ENCODE measurements around the gene RNF157.
A peak's percentile ranks its signal among the peaks of the same experiment; 100 is the strongest.

Gene RNF157

GRCh38 chr17:76266244-76266938 lies 26.1 kb upstream of the RNF157 start (continued):
- peak; percentile 96 for TF ChIP-seq PRDM10 (tag by site-specific recombination; IDR thresholded peaks at IDR 0.05)
- TF ChIP-seq, protein P1, sequence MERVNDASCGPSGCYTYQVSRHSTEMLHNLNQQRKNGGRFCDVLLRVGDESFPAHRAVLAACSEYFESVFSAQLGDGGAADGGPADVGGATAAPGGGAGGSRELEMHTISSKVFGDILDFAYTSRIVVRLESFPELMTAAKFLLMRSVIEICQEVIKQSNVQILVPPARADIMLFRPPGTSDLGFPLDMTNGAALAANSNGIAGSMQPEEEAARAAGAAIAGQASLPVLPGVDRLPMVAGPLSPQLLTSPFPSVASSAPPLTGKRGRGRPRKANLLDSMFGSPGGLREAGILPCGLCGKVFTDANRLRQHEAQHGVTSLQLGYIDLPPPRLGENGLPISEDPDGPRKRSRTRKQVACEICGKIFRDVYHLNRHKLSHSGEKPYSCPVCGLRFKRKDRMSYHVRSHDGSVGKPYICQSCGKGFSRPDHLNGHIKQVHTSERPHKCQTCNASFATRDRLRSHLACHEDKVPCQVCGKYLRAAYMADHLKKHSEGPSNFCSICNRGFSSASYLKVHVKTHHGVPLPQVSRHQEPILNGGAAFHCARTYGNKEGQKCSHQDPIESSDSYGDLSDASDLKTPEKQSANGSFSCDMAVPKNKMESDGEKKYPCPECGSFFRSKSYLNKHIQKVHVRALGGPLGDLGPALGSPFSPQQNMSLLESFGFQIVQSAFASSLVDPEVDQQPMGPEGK (tag by site-specific recombination; IDR thresholded peaks at IDR 0.05): peak; percentile 54; the same call in 1 of the 2 replicates

DNA sequence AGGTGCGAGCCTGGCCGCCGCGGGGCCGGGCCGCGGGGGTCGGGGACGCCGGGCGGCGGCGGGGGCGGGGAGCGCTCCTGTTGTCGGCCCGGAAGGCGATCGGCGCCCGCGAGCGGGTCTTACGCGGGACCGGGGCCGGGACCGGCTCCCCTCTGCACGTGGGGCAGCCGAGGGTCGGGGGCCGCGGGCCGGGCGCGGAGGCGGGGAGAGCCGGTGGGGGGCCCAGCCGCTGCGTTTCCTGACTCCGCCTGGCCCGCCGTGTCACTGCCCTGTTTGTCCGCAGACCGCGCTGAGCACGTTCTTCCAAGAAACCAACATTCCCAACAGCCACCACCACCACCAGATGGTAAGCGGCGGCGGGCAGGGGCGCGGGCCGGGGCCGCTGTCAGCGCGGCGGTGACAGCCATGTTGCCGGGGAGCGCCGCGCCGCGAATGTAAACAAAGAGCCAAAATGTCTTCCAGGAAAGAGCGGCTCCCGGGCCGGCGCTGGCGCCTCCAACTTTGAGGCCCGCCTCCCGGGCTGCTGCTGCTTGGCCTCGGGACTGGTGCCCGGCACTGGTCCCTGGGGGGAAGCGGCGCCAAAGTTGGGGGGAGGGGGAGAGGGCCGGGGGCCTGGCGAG lies 25.4 kb upstream of the RNF157 start:
- peak overlapping the region; percentile 89 for H3K4me3 ChIP-seq (ENCODE audit: low read depth, low read length)
- ChIA-PET CTCF (interaction anchor here (0.7 to 6.4 kb wide), 8 partner anchors 9 to 160 kb away, joined by 3 to 52 read pairs (median 4); no protein-coding TSS in a partner anchor), POLR2A (interaction anchor here (0.6 to 1.7 kb wide), 13 partner anchors 9 to 410 kb away, joined by 3 to 17 read pairs (median 5); partner anchors contain the start of genes PRPSAP1, RNF157, WBP2 and ZACN)
- H3K4me1 ChIP-seq (ENCODE audit: control insufficient read depth, insufficient read depth, low read length): no peaks in the 10 kb centered on the region; the same call in 1 of the 2 replicates
- H3K27ac ChIP-seq (ENCODE audit: extremely low read depth, low read depth, low read length): peak overlapping the region; percentile 81
- H3K9me3 ChIP-seq (ENCODE audit: control insufficient read depth, insufficient read depth, low read depth, low read length): no peaks in the 10 kb centered on the region
- H3K36me3 ChIP-seq (ENCODE audit: control insufficient read depth in 2 of 2, insufficient read depth in 1 of 2, low read length in 2 of 2): peaks cover 5 to 19% of the 10 kb centered on the region in 2 experiments; a peak in 2 of 3 replicates
- TF ChIP-seq ZNF660 (tag by site-specific recombination; IDR thresholded peaks at IDR 0.05): peak; percentile 70
- TF ChIP-seq, protein P2, sequence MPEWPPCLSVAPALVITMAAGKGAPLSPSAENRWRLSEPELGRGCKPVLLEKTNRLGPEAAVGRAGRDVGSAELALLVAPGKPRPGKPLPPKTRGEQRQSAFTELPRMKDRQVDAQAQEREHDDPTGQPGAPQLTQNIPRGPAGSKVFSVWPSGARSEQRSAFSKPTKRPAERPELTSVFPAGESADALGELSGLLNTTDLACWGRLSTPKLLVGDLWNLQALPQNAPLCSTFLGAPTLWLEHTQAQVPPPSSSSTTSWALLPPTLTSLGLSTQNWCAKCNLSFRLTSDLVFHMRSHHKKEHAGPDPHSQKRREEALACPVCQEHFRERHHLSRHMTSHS (tag by site-specific recombination; IDR thresholded peaks at IDR 0.05): no peak
- no peak for TF ChIP-seq ZNF449 (tag by site-specific recombination; IDR thresholded peaks at IDR 0.05)
- no peak for TF ChIP-seq ZBTB7A (tag by site-specific recombination; IDR thresholded peaks at IDR 0.05; ENCODE audit: low read depth)
- no peak for TF ChIP-seq MYNN (tag by site-specific recombination; IDR thresholded peaks at IDR 0.05; ENCODE audit: borderline replicate concordance)
- no peak for TF ChIP-seq ZNF473 (tag by site-specific recombination; IDR thresholded peaks at IDR 0.05)
- no peak for TF ChIP-seq ZNF394 (tag by site-specific recombination; IDR thresholded peaks at IDR 0.05; ENCODE audit: borderline replicate concordance)
- no peak for TF ChIP-seq ZNF175 (tag by site-specific recombination; IDR thresholded peaks at IDR 0.05)
- TF ChIP-seq KLF1 (tag by site-specific recombination; IDR thresholded peaks at IDR 0.05): no peak
- TF ChIP-seq, protein P3, sequence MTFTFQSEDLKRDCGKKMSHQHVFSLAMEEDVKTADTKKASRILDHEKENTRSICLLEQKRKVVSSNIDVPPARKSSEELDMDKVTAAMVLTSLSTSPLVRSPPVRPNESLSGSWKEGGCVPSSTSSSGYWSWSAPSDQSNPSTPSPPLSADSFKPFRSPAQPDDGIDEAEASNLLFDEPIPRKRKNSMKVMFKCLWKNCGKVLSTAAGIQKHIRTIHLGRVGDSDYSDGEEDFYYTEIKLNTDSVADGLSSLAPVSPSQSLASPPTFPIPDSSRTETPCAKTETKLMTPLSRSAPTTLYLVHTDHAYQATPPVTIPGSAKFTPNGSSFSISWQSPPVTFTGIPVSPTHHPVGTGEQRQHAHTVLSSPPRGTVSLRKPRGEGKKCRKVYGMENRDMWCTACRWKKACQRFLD (tag by site-specific recombination; IDR thresholded peaks at IDR 0.05): no peak
- no peak for TF ChIP-seq ZNF211 (tag by site-specific recombination; IDR thresholded peaks at IDR 0.05; ENCODE audit: low read depth)
- TF ChIP-seq ZNF24 (tag by site-specific recombination; IDR thresholded peaks at IDR 0.05): no peak
- TF ChIP-seq ZNF138 (tag by site-specific recombination; IDR thresholded peaks at IDR 0.05; ENCODE audit: borderline replicate concordance): no peak
- peak; percentile 17; the same call in 1 of the 2 replicates for TF ChIP-seq CTCF (tag by site-specific recombination; IDR thresholded peaks at IDR 0.05)
- TF ChIP-seq ZBTB20 (tag by site-specific recombination; IDR thresholded peaks at IDR 0.05): peak; percentile 62; the same call in 1 of the 2 replicates
- TF ChIP-seq, protein P4, sequence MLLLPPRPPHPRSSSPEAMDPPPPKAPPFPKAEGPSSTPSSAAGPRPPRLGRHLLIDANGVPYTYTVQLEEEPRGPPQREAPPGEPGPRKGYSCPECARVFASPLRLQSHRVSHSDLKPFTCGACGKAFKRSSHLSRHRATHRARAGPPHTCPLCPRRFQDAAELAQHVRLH (tag by site-specific recombination; IDR thresholded peaks at IDR 0.05): no peak
- no peak for TF ChIP-seq ZNF768 (tag by site-specific recombination; IDR thresholded peaks at IDR 0.05)
- TF ChIP-seq ZNF600 (tag by site-specific recombination; IDR thresholded peaks at IDR 0.05): no peak

Data from HEK293 (cell line).